ENCODE measurements around the gene HLA-F. TPM values are rescaled to one million over a fixed set of nuclear protein-coding genes. Genes with fewer than 3 reads are reported as not detected.

The HLA-F gene
- total RNA-seq, 1 experiment from 2014 or later, result 8.0 TPM

GRCh38 chr6:29764422-29765196, 41.4 kb downstream of the HLA-F start:
- no peaks in the 10 kb centered on the region for H3K9me3 ChIP-seq
- H3K36me3 ChIP-seq, result no peaks in the 10 kb centered on the region
- H3K27me3 ChIP-seq, result no peaks in the 10 kb centered on the region
- DNase-seq, result no peak
- H3K4me3 ChIP-seq, result no peak overlapping the region

- Histone ChIP-seq H3K36me3 (no peaks in the 10 kb centered on the region), H3K4me3 (no peak overlapping the region)
- no peak for DNase-seq
Measured at GRCh38 chr6:29769336-29769735, 46.1 kb downstream of the HLA-F start.

GRCh38 chr6:29770306-29770705, 47.1 kb downstream of the HLA-F start:
- Histone ChIP-seq H3K27me3 (no peaks in the 10 kb centered on the region), H3K36me3 (no peaks in the 10 kb centered on the region), H3K9me3 (no peaks in the 10 kb centered on the region), H3K4me3 (no peak overlapping the region)
- no peak for DNase-seq

More at GRCh38 chr6:29769336-29769735, 46.1 kb downstream of the HLA-F start:
- H3K9me3 ChIP-seq, result no peaks in the 10 kb centered on the region
- no peaks in the 10 kb centered on the region for H3K27me3 ChIP-seq

- DNase-seq, result no peak
Measured at GRCh38 chr6:29776684-29777083, 53.5 kb downstream of the HLA-F start.

More at GRCh38 chr6:29776684-29777083, 53.5 kb downstream of the HLA-F start:
- Histone ChIP-seq H3K4me3 (no peak overlapping the region), H3K27me3 (no peaks in the 10 kb centered on the region), H3K36me3 (no peaks in the 10 kb centered on the region), H3K9me3 (no peaks in the 10 kb centered on the region)

Other genes starting within 250 kb of the HLA-F start
- gene MAS1L, start 235.5 kb upstream of the HLA-F start, total RNA-seq (2014; rRNA removed; shearing (Covaris generic); ENCODE audit: low replicate concordance), result not detected in 2 replicates
- not detected in 2 replicates for gene UBD, start 163.7 kb upstream of the HLA-F start, total RNA-seq (2014; rRNA removed; shearing (Covaris generic); ENCODE audit: low replicate concordance)
- gene OR2H2, start 138.3 kb upstream of the HLA-F start, total RNA-seq (2014; rRNA removed; shearing (Covaris generic); ENCODE audit: low replicate concordance), result not detected in 2 replicates
- gene GABBR1, start 90.3 kb upstream of the HLA-F start, total RNA-seq (2014; rRNA removed; shearing (Covaris generic); ENCODE audit: low replicate concordance), result 1.9 and 3.7 TPM in 2 replicates
- gene MOG, start 66.3 kb upstream of the HLA-F start, total RNA-seq (2014; rRNA removed; shearing (Covaris generic); ENCODE audit: low replicate concordance), result not detected in 2 replicates
- not detected in 2 replicates for gene ZFP57, start 42.3 kb upstream of the HLA-F start, total RNA-seq (2014; rRNA removed; shearing (Covaris generic); ENCODE audit: low replicate concordance)
- gene HLA-G, start 104.4 kb downstream of the HLA-F start, total RNA-seq (2014; rRNA removed; shearing (Covaris generic); ENCODE audit: low replicate concordance), result not detected in 2 replicates
- 139 and 315 TPM in 2 replicates for gene HLA-A, start 219.1 kb downstream of the HLA-F start, total RNA-seq (2014; rRNA removed; shearing (Covaris generic); ENCODE audit: low replicate concordance)